ENCODE results near the gene RRN3.
"Not testable (repeated sequence)": the region's sequence is repeated elsewhere in the genome, so short reads cannot be mapped to it uniquely, and the experiment has no call there.

GRCh38 chr16:15140444-15141365 lies 46.6 kb upstream of the RRN3 start:
- TF ChIP-seq POLR2A (IDR thresholded peaks at IDR 0.05; ENCODE audit: low read length); GATA1 (IDR thresholded peaks at IDR 0.05; ENCODE audit: low read depth, low read length): not testable (repeated sequence)

All from erythroblast (primary cell).